Activated CD8-positive, alpha-beta memory T cell treated with anti-CD3 and anti-CD28 coated beads for 48 hours (primary cell): ENCODE results near the gene NR0B2.

Experiments
- DNase-seq, 3 experiments: peaks; one replicate each; pipeline ENCODE4 v3.0.0-alpha.2; 2020; ENCODE audit warnings: low read depth in 2 of 3, low spot score in 2 of 3

The NR0B2 gene

GRCh38 chr1:26938004-26938658, 24.4 kb upstream of the NR0B2 start:
- no peak for DNase-seq

GRCh38 chr1:26936823-26937222, 23.0 kb upstream of the NR0B2 start:
- DNase-seq: no peak

- DNase-seq: no peak
Measured at GRCh38 chr1:26932531-26932930, 18.8 kb upstream of the NR0B2 start.

- DNase-seq: no peak
Measured at GRCh38 chr1:26923711-26924110, 9.9 kb upstream of the NR0B2 start.

- no peak for DNase-seq
Measured at GRCh38 chr1:26922901-26923300, 9.1 kb upstream of the NR0B2 start.

- DNase-seq: no peak
Measured at GRCh38 chr1:26922431-26922729, 8.6 kb upstream of the NR0B2 start.

GRCh38 chr1:26921540-26922430, 8.0 kb upstream of the NR0B2 start, which contains the start of gene NUDC:
NUDC (plus strand) TSS chr1:26921743; CDS start chr1:26921849, 106 bp downstream.
- DNase-seq: peak; percentile 70 to 94 (median 89)

GRCh38 chr1:26921126-26921539, 7.4 kb upstream of the NR0B2 start:
- DNase-seq: no peak

- no peak for DNase-seq
Measured at GRCh38 chr1:26915204-26915842, 1.5 kb upstream of the NR0B2 start.

- no peak for DNase-seq
Measured at GRCh38 chr1:26913389-26913753, 404 bp downstream of the NR0B2 start.

- no peak for DNase-seq
Measured at GRCh38 chr1:26912147-26912490, 1.7 kb downstream of the NR0B2 start.

GRCh38 chr1:26911399-26912146, 2.2 kb downstream of the NR0B2 start:
- no peak for DNase-seq

- no peak for DNase-seq
Measured at GRCh38 chr1:26910343-26911160, 3.2 kb downstream of the NR0B2 start.

GRCh38 chr1:26909951-26910342, 3.8 kb downstream of the NR0B2 start:
- no peak for DNase-seq

- DNase-seq: no peak
Measured at GRCh38 chr1:26907071-26907917, 6.5 kb downstream of the NR0B2 start.

GRCh38 chr1:26900815-26901511, 12.8 kb downstream of the NR0B2 start:
- no peak for DNase-seq

- peak; percentile 64 to 78 (median 66) for DNase-seq
Measured at GRCh38 chr1:26900001-26900814, 13.6 kb downstream of the NR0B2 start, which contains the start of gene GPATCH3. GPATCH3 (minus strand) TSS chr1:26900467; CDS start chr1:26900442, 25 bp downstream.

- DNase-seq: no peak
Measured at GRCh38 chr1:26897351-26897750, 16.4 kb downstream of the NR0B2 start.
